HG02571 (cell line): ENCODE measurements around the gene PGM2L1.
"Not testable (repeated sequence)": the region's sequence is repeated elsewhere in the genome, so short reads cannot be mapped to it uniquely, and the experiment has no call there.

Source experiments
- ATAC-seq: cut with Tn5 transposase; IDR thresholded peaks from one replicate; pipeline ENCODE4 v1.9.1; 2021; ENCODE audit warnings: mild to moderate bottlenecking, moderate library complexity; ENCODE audit not compliant: unreplicated experiment

Gene PGM2L1

DNA sequence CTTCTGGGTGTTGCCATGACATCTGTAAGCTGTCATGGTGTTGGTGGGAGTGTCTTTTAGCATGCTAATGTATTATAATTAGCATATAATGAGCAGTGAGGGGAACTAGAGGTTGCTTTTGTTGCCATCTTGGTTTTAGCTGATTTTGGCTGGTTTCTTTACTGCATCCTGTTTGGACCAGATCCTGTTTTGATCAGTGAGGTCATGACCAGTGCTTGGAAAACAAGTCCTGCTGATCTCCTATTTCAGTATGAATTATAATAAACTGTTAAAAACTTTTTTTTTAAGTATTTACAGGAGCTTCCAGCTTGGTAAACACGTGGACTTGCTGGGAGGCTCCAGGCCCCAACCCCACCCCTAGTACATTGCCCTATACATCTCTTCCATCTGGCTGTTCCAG lies 56.3 kb downstream of the PGM2L1 start:
- ATAC-seq: no peak

DNA sequence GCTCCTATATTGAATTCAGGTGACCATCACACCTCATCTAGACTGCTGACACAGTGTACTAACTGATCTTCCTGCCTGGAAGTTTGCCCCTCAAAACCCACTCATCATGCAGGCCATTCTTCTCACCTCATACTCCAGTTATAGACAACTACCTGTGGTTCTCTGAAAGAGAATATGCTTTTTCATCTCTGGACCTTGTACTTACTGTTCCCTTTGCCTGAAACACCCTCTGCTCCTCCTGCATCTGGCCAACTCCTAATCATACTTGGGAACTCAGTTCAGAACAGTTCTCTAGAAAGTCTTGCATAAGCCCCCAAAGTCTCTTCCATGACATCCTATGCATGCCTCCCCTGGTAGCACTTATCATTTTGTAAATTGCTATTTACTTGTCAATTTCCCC lies 58.6 kb downstream of the PGM2L1 start:
- no peak for ATAC-seq

DNA sequence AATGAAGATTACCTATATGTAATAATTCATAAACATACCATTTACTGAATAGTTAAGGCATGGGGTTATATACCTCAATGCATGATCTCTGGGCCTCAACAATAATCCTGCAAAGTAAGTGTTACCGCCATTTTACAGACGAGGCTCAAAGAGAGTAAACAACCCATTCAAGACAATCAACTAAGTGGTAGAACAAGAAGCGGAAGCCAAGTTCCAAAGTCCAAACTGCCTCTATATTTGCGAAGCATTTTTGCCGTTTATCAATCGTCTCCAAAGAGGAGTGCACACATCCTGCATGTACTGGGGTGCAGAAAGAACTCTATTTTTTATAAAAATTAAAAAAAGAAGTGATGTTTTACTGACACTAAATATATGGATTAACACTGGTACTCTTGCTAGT lies 59.3 kb downstream of the PGM2L1 start:
- no peak for ATAC-seq

DNA sequence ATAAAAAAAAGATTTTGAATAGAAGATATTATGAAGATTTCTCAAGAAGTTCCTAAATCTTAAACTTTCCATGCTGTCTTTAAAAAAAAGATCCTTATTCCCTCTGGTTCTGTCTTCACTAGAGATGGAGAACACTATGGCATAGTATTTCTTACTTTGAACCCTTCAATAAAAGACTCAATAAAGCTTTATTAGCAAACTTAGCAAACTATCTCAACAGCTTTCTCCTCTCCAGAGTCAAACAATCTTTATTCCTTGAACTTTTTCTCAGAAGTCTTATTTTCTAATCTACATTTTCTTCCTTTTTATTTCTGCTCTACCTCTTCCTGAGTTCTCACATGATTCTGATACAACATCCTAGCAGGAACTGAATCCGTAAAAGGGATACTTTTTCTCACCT lies 65.0 kb downstream of the PGM2L1 start:
- ATAC-seq: no peak

DNA sequence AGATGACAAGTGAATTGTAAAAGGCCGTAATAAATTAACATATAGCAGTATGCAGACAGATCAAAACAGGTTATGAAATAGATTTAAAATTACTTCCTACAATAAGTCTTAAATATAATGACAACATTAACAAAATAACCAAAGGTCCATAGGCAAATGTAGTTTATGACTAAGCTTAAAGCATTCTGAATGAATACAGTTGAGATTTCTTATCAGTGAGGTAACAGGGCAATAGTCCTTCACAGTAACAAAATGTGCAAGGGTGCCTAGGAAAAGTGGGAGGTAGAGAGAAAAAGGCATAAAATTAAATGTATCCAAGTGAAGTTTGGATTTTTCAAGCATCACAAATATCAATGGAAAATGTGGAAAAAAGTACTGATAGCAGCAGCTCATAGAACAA lies 65.9 kb downstream of the PGM2L1 start:
- ATAC-seq: no peak

DNA sequence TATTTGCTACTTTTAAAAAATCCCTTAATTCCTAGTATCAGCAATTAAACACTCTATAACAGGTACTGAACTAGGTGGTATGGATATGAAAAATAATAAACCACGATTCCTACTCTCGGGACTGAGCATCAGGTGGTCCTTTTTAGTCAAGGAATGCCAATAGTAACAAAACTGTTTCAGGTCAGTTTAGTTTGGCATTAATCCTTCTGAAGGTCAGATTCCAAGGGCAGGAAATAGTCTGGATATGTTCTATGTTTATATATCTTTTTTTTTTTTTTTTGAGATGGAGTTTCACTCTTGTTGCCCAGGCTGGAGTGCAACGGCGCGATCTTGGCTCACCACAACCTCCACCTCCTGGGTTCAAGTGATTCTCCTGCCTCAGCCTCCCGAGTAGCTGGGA lies 67.2 kb downstream of the PGM2L1 start:
- ATAC-seq: not testable (repeated sequence)

DNA sequence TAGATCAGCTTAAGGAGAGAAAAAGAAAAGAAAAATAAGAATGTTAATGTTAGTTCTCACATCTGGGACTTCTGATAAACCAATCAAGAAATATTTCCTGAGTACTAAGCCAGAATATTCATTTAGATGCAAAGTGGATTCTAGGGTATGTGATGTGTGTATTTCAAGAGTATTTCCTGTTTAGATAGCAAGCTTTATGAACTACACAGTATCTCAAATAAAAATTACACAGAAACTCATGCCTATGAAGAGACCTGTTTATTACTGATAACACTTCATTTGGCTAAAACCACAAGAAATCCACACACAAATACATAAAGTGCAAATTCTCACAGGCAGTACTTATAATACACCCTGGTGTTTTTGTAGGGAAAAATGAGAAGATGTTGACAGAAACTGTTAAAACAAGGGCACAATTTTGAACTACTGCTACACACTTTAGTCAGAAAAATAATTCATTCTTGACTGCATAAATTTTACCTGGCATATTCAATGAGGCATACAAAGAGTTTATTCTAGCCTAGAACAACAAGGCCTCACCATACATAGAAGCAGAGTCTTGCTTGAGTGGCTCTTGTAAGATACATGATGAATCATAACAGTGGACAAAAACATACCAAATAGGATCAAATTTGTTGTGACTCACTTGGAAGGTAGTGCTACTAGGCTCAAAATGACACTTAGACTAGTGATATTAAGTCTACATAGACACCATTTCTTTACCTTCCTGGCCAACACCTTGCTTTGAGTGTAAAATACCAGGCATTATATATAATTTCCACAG lies 68.0 kb downstream of the PGM2L1 start:
- no peak for ATAC-seq

DNA sequence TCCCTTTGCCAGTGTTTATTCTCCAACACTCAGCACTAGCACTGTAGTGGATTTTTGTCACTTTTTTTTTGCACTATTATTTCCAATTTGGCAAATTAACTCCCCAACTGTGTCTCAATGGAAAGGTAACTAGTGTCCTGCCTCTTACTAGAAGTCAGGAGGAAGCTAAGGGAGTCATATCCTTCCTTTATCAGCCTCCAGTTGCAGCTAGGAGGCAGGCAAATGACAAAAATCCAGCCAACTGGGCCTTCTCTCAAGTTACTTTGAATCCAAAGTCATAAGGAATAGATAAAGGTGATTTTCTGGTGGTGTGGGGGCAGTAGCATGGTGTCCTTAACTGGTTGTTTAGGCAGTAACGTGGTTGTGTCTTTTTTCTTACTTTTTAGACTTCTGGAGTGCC lies 71.2 kb downstream of the PGM2L1 start:
- ATAC-seq: no peak

DNA sequence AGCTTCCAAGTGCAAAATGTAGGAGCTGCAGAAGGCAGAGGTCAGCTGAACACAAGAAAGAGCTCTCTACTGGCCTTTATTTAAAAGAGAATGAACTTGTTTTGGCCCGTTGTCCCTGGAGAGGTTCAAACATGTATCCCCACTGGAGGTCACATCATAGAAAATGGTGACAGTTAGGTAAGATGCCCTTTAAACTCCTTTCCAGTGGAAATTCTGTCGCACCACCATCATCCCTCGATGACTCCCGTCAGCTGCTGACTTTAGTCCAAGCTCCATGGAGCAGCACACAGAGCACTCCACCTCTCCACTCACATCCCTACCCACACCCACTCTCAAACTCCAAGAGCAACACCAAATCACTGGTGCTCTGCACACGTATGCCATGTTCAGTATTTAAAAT lies 71.6 kb downstream of the PGM2L1 start:
- ATAC-seq: no peak

DNA sequence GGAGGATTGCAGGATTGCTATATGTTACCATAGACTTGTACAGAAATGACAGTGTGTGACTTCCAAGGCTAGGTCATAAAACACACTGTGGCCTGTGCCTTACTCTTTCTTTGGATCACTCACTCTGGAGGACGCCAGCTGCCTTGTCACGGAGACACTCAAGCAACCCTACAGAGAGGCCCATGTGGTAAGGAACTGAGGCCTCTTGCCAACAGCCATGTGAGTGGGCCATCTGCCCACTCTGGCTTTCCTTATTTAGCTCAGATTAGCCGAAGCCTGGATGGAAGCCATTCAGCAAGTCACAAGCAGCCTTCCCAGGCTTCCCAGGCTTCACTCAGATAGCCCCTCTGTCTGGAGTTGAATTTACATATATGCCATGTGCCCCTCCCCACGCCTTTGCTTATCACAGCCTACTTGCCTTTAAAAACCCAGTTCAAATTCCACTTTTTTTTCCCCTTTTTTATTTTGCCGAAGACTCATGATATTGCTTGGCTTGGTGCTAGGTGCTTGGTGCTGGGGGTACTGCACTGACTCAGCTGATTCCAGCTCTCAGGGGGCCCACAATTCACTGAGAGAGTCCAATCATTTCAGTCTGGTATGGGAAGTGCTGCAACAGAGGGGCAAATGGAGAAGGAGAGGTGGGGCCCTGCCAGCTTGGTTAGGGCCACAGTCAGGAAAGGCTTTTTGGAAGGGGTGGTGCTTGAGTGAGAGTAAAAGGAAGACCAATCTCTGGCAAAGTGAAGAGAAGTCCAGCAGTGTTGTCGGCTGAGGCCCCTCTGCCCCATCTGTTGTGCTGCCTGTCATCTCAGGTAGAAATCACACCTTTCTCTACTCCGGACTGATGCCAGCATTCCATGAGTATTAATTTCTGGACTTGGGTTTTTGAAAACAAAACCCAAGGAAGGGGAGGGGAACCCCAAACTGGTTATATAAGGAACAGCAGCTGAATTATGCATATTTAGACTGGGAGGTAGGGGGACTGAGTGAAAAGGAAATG lies 72.3 kb downstream of the PGM2L1 start:
- no peak for ATAC-seq

DNA sequence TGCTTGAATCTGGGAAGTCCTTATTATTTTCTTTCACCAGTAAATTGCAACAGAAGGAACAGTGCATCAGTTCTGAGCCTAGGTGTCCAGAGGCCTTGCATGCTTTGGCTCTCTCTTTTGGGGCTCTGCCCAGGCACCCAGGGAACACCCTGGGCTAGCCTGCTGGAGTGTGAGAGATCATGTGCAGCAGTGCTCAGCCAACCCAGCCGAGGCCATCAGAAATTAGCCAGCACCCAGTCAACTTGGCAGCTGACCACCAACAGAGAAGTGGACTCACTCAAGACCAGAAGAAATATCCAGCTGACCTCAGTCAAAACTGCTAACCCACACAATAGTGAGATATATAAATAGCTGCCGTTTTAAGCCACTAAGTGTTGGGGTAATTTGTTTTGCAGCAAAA lies 75.6 kb downstream of the PGM2L1 start:
- ATAC-seq: no peak

DNA sequence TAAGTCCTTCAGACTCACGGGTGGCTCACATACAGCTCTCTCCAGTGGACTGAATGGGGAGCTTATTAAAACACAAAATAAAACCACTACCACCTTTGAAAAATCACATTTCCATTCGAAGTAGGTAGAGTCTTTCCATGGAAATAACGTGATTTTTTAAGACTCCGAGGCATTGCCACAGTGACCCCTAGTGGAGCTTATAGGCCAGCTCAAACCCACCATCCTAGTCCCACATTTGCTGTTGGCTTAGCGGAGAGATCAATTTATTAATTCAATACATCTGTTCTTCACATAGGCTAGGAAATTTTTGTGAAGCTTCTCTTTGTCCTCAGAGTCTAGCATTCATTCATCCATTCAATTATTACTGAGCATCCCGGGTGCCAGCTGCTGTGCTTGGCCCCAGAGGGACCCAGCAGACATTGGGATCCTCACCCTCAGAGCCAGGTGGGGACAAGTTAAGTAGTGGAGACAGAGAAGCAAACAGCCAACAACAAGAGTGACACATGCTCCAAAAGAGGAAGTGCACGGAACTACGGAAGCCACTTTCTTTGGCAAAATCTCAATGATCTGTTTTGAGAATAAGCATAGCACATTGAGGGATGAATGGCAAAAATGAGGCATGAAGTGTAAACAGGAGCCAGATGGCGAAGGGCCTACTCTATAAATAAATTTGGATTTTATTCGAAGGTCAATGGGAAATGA lies 76.6 kb downstream of the PGM2L1 start:
- no peak for ATAC-seq

DNA sequence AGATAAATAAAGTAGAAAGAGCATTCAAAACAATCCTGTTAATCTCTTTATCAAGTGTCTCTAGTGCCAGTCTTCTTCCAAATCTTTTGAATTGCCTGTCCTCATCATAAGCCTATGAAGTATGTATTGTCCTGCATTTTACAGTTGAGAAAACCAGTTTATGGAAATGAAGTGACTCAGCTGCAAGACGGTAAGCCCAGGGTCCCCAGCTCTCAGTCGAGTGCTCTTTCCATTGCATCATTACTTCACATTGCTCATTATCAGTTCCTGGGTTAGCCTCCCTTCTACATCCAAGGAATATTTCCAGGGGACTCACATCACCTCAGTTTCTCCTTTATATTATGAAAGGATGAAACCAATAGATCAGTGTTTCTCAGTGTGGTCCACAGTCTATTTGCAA lies 77.7 kb downstream of the PGM2L1 start:
- ATAC-seq: no peak

DNA sequence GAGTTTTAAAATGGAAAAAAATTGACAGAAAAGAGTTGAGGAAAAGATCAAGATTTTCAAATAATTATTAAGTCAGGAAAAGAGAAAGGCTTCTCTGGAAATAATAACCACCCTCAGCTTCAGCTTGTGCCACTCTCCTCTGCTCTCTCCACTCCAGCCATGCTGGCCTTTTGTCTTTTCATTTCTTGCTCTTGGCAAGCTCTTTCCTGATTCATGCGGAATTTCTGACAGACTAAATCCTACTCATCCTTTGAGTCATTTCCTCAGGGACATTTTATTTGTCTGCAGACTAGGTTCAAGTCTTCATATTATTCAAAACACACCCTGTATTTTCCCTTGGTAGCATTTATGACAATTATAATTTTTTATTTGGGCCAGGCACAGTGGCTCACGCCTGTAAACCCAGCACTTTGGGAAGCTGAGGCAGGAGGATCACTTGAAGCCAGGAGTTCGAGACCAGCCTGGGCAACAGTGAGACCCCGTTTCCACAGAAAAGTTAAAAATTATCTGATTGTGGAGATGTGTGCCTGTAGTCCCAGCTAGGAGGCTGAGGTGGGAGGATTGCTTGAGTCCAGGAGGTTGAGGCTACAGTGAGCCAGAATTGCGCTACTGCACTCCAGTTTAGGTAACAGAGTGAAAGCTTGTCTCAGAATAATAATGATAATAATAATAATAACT lies 79.0 kb downstream of the PGM2L1 start:
- ATAC-seq: no peak

DNA sequence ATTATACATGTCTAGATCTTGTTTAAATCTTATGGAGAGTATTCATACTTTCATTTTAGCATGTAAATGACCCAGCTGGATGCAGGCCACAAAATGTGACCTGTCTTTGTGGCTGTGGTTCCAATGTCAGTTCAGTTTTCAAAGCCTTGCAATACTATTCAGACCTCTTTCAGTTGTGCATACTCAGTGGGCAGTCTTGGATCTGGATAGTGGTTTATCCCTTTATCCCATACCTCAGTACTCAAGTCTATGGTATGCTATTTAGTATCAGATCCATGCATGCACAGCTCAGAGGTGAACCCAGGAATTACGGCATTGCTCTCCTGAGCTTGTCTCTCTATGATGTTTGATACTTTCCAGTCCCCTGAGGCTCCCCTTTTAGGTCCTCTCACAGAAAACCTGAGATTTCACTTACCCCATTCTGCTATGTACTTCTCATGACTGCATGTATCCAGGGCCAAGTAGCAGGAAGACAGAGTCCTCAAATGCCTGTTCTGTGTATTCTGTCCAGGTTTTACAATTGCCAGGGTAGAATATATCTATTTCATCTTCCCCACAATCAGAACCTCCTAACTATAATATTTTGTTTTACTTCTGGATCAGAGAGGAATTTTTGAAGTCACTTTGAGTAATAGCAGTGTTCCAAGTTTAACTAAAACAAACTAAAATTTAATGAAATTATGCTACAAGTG lies 79.8 kb downstream of the PGM2L1 start:
- no peak for ATAC-seq

DNA sequence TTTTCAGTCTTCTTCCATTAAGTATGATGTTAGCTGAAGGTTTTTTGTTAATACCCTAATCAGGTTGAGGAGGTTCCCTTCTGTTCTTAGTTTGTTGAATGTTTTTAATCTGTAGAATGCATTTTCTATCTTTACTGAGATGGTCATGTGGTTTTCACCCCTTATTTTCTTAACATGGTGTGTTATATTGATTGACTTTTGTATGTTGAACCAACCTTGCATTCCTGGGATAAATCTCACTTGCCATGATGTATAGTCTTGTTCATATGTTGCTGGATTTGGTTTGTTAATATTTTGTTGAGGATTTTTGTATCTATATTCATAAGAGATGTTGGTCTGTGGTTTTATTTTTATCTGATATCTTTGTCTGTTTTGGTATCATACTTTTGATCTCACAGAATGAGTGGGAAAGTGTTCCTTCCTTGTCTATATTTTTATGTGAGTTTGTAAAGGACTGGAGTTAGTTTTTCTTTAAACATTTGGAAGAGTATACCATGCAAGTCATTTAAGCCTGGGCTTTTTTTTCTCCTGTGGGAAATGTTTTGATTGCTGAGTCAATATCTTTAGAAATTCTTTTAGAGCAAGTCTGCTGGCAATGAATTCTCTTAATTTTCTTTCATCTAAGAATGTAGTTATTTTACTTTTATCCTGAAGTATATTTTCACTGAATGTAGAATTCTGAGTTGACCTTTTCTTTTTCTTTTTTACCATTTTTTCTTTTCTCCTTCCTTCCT lies 81.3 kb downstream of the PGM2L1 start:
- ATAC-seq: no peak

DNA sequence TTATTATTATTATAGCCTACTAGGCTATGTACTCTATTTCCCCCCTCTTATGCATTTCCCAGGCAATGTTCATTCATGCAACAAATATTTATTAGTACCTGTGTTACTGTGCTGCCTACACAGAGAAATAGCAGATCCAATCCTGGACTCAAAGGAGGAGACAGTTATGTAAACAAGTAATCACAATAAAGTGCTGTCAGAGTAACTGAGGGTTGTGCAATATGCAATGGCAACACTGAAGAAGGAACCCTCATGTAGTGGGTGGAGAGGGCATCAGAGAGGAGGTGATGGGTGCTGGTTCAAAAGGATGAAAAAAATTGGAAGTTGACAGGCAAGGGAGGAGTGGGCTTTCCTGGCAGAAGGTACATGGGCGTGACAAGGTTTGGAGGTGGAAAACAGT lies 85.9 kb downstream of the PGM2L1 start:
- no peak for ATAC-seq

DNA sequence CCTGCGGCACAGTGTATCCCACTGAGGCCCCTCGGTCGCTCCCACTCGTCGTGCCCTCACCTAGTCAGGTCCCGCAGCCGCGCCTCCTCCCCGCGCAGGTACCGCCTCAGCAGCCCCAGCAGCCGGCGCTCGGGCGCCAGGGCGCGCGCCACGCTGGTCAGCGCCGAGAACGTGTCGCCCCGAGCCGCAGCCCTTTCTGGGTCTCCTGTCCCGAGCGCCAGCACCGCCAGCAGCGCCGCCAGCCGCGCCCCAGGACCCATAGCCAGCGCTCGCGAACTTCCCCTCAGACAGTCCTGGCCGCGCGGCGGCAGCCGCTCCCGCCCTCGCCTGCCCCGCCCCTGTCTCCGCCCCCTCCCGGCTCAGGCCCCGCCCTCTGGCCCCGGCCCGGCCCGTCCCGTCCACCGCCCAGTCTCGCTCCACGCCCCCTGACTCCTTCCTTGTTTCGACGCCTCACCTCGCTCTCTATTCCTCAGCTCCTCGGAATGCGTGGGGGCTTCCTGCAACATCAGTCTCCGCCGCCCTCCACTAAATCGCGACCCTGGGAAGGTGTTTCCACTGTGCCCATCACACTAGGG lies 86.8 kb downstream of the PGM2L1 start, which contains the start of gene P4HA3:
P4HA3 (minus strand) TSS at position 289 of the 575 bp plus-strand sequence; CDS start at position 260, 29 bp downstream.
- ATAC-seq: no peak

DNA sequence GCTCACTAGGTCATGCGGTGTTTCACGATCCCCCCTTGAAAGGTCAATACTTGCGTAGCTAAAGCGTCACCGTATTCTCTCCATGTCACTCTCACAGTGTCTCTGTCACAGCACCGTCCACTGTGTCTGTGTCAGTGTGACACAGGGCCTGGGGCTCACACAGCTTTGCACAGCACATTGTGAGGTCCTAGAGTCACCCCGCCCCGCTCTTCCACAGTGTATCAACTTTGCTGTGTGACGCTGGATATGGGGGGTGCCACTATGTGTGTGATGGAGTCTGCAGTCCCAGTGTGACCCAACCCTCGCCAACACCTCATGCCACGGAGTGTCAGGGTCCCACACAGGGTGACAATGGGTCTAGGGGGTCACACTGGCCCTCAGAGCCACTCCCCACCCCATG lies 87.4 kb downstream of the PGM2L1 start:
- no peak for ATAC-seq
